Keratinocyte (primary cell): ENCODE results near the gene SHLD2.
"Not testable (repeated sequence)": the region's sequence is repeated elsewhere in the genome, so short reads cannot be mapped to it uniquely, and the experiment has no call there.

Experiments used
- EZH2 ChIP-seq: IDR thresholded peaks from one replicate; pipeline ENCODE4 v1.6.1; 2012; ENCODE audit warnings: inconsistent platforms, mild to moderate bottlenecking, low read length, moderate library complexity
- TF ChIP-seq, protein P1 (sequence below), 3 experiments: IDR thresholded peaks in 1 of 3; conservative IDR thresholded peaks in 1 of 3; optimal IDR thresholded peaks in 1 of 3; 2 replicates in 2 of 3; 3 replicates in 1 of 3; pipeline versions ENCODE3 to v1.5.1; 2011; ENCODE audit warnings: low read length in 3 of 3, mild to moderate bottlenecking in 3 of 3, moderate library complexity in 2 of 3, control low read depth in 1 of 3, inconsistent platforms in 1 of 3; ENCODE audit not compliant: insufficient read depth in 2 of 3; ENCODE audit errors: extremely low read depth in 1 of 3

DNA sequence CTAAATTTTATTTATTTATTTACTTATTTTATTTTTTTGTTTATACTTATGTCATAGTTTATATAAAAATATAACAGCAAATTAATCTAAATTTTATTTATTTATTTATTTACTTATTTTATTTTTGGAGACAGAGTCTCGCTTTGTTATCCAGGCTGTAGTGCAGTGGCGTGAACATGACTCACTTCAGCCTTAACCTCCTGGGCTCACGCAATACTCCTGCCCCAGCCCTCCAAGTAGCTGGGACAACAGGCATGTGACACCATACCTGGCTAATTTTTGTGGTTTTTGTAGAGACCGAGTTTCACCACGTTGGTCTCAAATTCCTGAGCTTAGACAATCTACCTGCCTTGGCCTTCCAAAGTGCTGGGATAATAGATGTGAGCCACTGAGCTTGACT is 115.3 kb downstream of the SHLD2 start:
- TF ChIP-seq, protein P1, sequence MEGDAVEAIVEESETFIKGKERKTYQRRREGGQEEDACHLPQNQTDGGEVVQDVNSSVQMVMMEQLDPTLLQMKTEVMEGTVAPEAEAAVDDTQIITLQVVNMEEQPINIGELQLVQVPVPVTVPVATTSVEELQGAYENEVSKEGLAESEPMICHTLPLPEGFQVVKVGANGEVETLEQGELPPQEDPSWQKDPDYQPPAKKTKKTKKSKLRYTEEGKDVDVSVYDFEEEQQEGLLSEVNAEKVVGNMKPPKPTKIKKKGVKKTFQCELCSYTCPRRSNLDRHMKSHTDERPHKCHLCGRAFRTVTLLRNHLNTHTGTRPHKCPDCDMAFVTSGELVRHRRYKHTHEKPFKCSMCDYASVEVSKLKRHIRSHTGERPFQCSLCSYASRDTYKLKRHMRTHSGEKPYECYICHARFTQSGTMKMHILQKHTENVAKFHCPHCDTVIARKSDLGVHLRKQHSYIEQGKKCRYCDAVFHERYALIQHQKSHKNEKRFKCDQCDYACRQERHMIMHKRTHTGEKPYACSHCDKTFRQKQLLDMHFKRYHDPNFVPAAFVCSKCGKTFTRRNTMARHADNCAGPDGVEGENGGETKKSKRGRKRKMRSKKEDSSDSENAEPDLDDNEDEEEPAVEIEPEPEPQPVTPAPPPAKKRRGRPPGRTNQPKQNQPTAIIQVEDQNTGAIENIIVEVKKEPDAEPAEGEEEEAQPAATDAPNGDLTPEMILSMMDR (optimal IDR thresholded peaks at IDR 0.05 in 1 of 3, IDR thresholded peaks at IDR 0.05 in 1 of 3, conservative IDR thresholded peaks at IDR 0.05 in 1 of 3; ENCODE audit: extremely low read depth in 1 of 3, insufficient read depth in 2 of 3, low read length in 3 of 3) = not testable (repeated sequence)
- not testable (repeated sequence) for TF ChIP-seq EZH2
